H9 (cell line): ENCODE results near the gene PNPLA8. TPM values are rescaled to one million over a fixed set of nuclear protein-coding genes. Genes with fewer than 3 reads are reported as not detected.
"Not testable (repeated sequence)": the region's sequence is repeated elsewhere in the genome, so short reads cannot be mapped to it uniquely, and the experiment has no call there.

Experiments
- DNase-seq: peaks from one replicate; pipeline ENCODE4 v3.0.0-alpha.2; 2017
- H2AFZ ChIP-seq: one replicate; pipeline ENCODE4 v1.6.1; 2013; ENCODE audit warnings: mild to moderate bottlenecking, low read length, control low read depth, moderate library complexity
- H2AK5ac ChIP-seq: 2 replicates; pipeline ENCODE4 v1.6.1; 2013; ENCODE audit warnings: low read length, control low read depth, mixed read lengths; ENCODE audit not compliant: insufficient read length
- H2BK120ac ChIP-seq: one replicate; pipeline ENCODE4 v1.6.1; 2013; ENCODE audit warnings: low read depth, mild to moderate bottlenecking, low read length, control low read depth, inconsistent platforms; ENCODE audit not compliant: poor library complexity, severe bottlenecking
- H2BK12ac ChIP-seq: 2 replicates; pipeline ENCODE4 v1.6.1; 2013; ENCODE audit warnings: low read length, control low read depth, mixed read lengths, low read depth; ENCODE audit not compliant: insufficient read length
- H2BK15ac ChIP-seq: 2 replicates; pipeline ENCODE4 v1.6.1; 2013; ENCODE audit warnings: low read depth, low read length, control low read depth
- H2BK20ac ChIP-seq: one replicate; pipeline ENCODE4 v1.6.1; 2013; ENCODE audit warnings: low read depth, mild to moderate bottlenecking, low read length, control low read depth, inconsistent platforms; ENCODE audit not compliant: poor library complexity, severe bottlenecking
- H2BK5ac ChIP-seq: 2 replicates; pipeline ENCODE4 v1.6.1; 2013; ENCODE audit warnings: low read length, control low read depth, mixed read lengths; ENCODE audit not compliant: insufficient read length
- H3K14ac ChIP-seq: 2 replicates; pipeline ENCODE4 v1.6.1; 2013; ENCODE audit warnings: low read length, control low read depth; ENCODE audit not compliant: insufficient read depth
- H3K18ac ChIP-seq: 2 replicates; pipeline ENCODE4 v1.6.1; 2013; ENCODE audit warnings: low read depth, mild to moderate bottlenecking, mixed read lengths, low read length, control low read depth; ENCODE audit not compliant: insufficient read length
- H3K23ac ChIP-seq: 2 replicates; pipeline ENCODE4 v1.6.1; 2013; ENCODE audit warnings: low read length, control low read depth, mixed read lengths, low read depth; ENCODE audit not compliant: insufficient read length
- H3K23me2 ChIP-seq: 2 replicates; pipeline ENCODE4 v1.6.1; 2013; ENCODE audit warnings: low read depth, mild to moderate bottlenecking, mixed read lengths, low read length, control low read depth; ENCODE audit not compliant: insufficient read length, poor library complexity, severe bottlenecking
- H3K27ac ChIP-seq: 2 replicates; pipeline ENCODE4 v1.5.1; 2013; ENCODE audit warnings: low read length, control low read depth, mixed read lengths, low read depth; ENCODE audit not compliant: insufficient read length
- H3K27me3 ChIP-seq: 2 replicates; pipeline ENCODE4 v1.6.1; 2013; ENCODE audit warnings: low read length, control low read depth, inconsistent platforms; ENCODE audit not compliant: insufficient read depth
- H3K4ac ChIP-seq: 2 replicates; pipeline ENCODE4 v1.6.1; 2013; ENCODE audit warnings: low read depth, mild to moderate bottlenecking, control low read depth, inconsistent platforms, low read length, moderate library complexity
- H3K4me1 ChIP-seq: 2 replicates; pipeline ENCODE4 v1.6.1; 2013; ENCODE audit warnings: low read length, control low read depth, inconsistent platforms; ENCODE audit not compliant: insufficient read depth
- H3K4me2 ChIP-seq: 2 replicates; pipeline ENCODE4 v1.6.1; 2013; ENCODE audit warnings: low read length, control low read depth, mixed read lengths; ENCODE audit not compliant: insufficient read length, insufficient read depth
- H3K56ac ChIP-seq: 2 replicates; pipeline ENCODE4 v1.6.1; 2013; ENCODE audit warnings: low read depth, mild to moderate bottlenecking, mixed read lengths, low read length, control low read depth; ENCODE audit not compliant: insufficient read length
- H3K79me1 ChIP-seq: 2 replicates; pipeline ENCODE4 v1.6.1; 2013; ENCODE audit warnings: low read depth, mild to moderate bottlenecking, moderate library complexity, low read length, control low read depth, inconsistent platforms; ENCODE audit not compliant: insufficient read depth, poor library complexity, severe bottlenecking
- H3K79me2 ChIP-seq: 2 replicates; pipeline ENCODE4 v1.6.1; 2013; ENCODE audit warnings: low read length, control low read depth, inconsistent platforms; ENCODE audit not compliant: insufficient read depth
- H3K9ac ChIP-seq: 2 replicates; pipeline ENCODE4 v1.6.1; 2013; ENCODE audit warnings: low read length, control low read depth, mixed read lengths; ENCODE audit not compliant: insufficient read length; ENCODE audit errors: extremely low read depth
- H3K9me3 ChIP-seq: one replicate; pipeline ENCODE4 v1.6.1; 2013; ENCODE audit warnings: low read depth, low read length, inconsistent platforms; ENCODE audit not compliant: control insufficient read depth
- H3T11ph ChIP-seq: one replicate; pipeline ENCODE4 v1.6.1; 2013; ENCODE audit warnings: mild to moderate bottlenecking, low read length, control low read depth, inconsistent platforms
- H4K20me1 ChIP-seq: one replicate; pipeline ENCODE4 v1.6.1; 2013; ENCODE audit not compliant: control insufficient read depth, insufficient read length, insufficient read depth
- H4K5ac ChIP-seq: 2 replicates; pipeline ENCODE4 v1.6.1; 2013; ENCODE audit warnings: low read depth, mild to moderate bottlenecking, mixed read lengths, low read length, control low read depth; ENCODE audit not compliant: insufficient read length
- H4K8ac ChIP-seq: replicated peaks from 2 replicates; pipeline ENCODE4 v1.6.1; 2013; ENCODE audit warnings: low read length, control low read depth, mixed read lengths, low read depth; ENCODE audit not compliant: insufficient read length
- H4K91ac ChIP-seq: 2 replicates; pipeline ENCODE4 v1.6.1; 2013; ENCODE audit warnings: low read depth, mild to moderate bottlenecking, moderate library complexity, mixed read lengths, low read length, control low read depth; ENCODE audit not compliant: insufficient read length
- H3K27ac Mint-ChIP-seq, 3 experiments: 2 replicates in 2 of 3; 3 replicates in 1 of 3; pipeline ENCODE4 v1.8.0; 2020 to 2021; ENCODE audit warnings: mixed read lengths in 3 of 3, mild to moderate bottlenecking in 1 of 3, moderate library complexity in 1 of 3
- H3K27me3 Mint-ChIP-seq: 2 replicates; pipeline ENCODE4 v1.8.0; 2021; ENCODE audit warnings: low read depth, mild to moderate bottlenecking, moderate library complexity, mixed read lengths
- H3K36me3 Mint-ChIP-seq, 3 experiments: 2 replicates in 2 of 3; 3 replicates in 1 of 3; pipeline ENCODE4 v1.8.0; 2020 to 2021; ENCODE audit warnings: low read depth in 3 of 3, mixed read lengths in 3 of 3; ENCODE audit not compliant: insufficient read depth in 1 of 3
- H3K4me1 Mint-ChIP-seq, 2 experiments: 2 replicates each; pipeline ENCODE4 v1.8.0; 2020; ENCODE audit warnings: mixed read lengths in 2 of 2
- H3K4me3 Mint-ChIP-seq, 2 experiments: 2 replicates in 1 of 2; 3 replicates in 1 of 2; pipeline ENCODE4 v1.8.0; 2020 to 2021; ENCODE audit warnings: mild to moderate bottlenecking in 2 of 2, mixed read lengths in 2 of 2, moderate library complexity in 1 of 2
- H3K9me3 Mint-ChIP-seq, 2 experiments: 2 replicates in 1 of 2; 3 replicates in 1 of 2; pipeline ENCODE4 v1.8.0; 2020; ENCODE audit warnings: mild to moderate bottlenecking in 2 of 2, mixed read lengths in 2 of 2, moderate library complexity in 1 of 2
- WGBS: extraction: QIAGEN DNeasy Blood & Tissue Kit; methylation state at CpG from one replicate; pipeline ENCODE4 v1.1.7; 2013; ENCODE audit warnings: missing lambda C conversion rate, low lambda C conversion rate, mixed read lengths; ENCODE audit not compliant: insufficient read length; ENCODE audit errors: extremely low coverage; 5-methylcytosine and 5-hydroxymethylcytosine counted together
- total RNA-seq: library from RNA; stranded (reverse); gene quantifications from 2 replicates; pipeline ENCODE4 v1.2.1, GENCODE V29; 2021
- TF ChIP-seq, protein P1 (sequence below): fragments of 200-600 bp; sonication (generic); conservative IDR thresholded peaks from 3 replicates; pipeline ENCODE4 v1.8.0; 2021; ENCODE audit warnings: antibody characterized with exemption, mild to moderate bottlenecking

Gene PNPLA8
- total RNA-seq, 1 experiment from 2014 or later, result 11.7 TPM

DNA sequence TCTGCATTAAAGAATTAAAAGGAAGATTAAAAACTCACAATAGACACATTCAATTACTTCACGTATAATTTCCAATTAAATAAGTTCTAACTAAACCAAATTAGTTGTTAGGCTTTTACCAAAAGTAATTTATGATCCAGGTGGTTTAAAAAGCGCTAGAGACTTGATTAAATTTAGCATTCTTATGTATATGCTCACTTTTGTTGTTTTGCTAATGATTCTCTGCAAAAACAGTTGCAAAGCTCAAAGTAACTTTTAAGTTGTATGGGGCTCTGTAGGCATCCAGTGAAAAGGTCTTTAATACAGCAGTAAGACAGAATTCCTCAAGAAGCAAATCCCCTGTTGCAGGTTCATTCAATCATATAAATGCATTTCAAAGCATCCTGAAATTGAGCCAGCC is 15.5 kb upstream of the PNPLA8 start:
- Mint-ChIP-seq H3K4me1 (peaks cover 16 to 24% of the 10 kb centered on the region in 2 experiments), H3K36me3 (peaks cover 0 to 11% (median 9%) of the 10 kb centered on the region in 3 experiments; a peak in 5 of 7 replicates), H3K4me3 (peak overlapping the region in 1 of 2 experiments; percentile 18; a peak in 1 of 5 replicates), H3K9me3 (peaks cover 7% of the 10 kb centered on the region in 2 experiments; a peak in 4 of 5 replicates), H3K27ac (peak overlapping the region in 2 of 3 experiments; percentile 50 to 82; a peak in 4 of 7 replicates), H3K27me3 (no peaks in the 10 kb centered on the region)
- WGBS, result no CpG with 5 or more reads among the region's 2 CpGs
- Histone ChIP-seq H3K4ac (no peak overlapping the region), H2BK20ac (no peak overlapping the region), H3K9ac (no peak overlapping the region), H3K18ac (no peak overlapping the region), H3K23ac (no peak overlapping the region), H3K4me1 (no peaks in the 10 kb centered on the region), H2BK5ac (no peak overlapping the region), H2BK15ac (no peak overlapping the region), H3K27ac (no peak overlapping the region), H3K14ac (no peak overlapping the region), H3K23me2 (no peaks in the 10 kb centered on the region), H2BK12ac (no peak overlapping the region), H4K5ac (no peak overlapping the region), H3K79me2 (no peaks in the 10 kb centered on the region), H3T11ph (no peak overlapping the region), H3K27me3 (no peaks in the 10 kb centered on the region), H4K8ac (no peak overlapping the region), H3K56ac (no peak overlapping the region), H2AFZ (no peak overlapping the region), H4K20me1 (no peaks in the 10 kb centered on the region), H3K4me2 (no peak overlapping the region), H4K91ac (no peak overlapping the region), H2BK120ac (no peak overlapping the region), H3K9me3 (no peaks in the 10 kb centered on the region), H3K79me1 (no peaks in the 10 kb centered on the region), H2AK5ac (no peak overlapping the region)
- DNase-seq, result no peak
- TF ChIP-seq, protein P1, sequence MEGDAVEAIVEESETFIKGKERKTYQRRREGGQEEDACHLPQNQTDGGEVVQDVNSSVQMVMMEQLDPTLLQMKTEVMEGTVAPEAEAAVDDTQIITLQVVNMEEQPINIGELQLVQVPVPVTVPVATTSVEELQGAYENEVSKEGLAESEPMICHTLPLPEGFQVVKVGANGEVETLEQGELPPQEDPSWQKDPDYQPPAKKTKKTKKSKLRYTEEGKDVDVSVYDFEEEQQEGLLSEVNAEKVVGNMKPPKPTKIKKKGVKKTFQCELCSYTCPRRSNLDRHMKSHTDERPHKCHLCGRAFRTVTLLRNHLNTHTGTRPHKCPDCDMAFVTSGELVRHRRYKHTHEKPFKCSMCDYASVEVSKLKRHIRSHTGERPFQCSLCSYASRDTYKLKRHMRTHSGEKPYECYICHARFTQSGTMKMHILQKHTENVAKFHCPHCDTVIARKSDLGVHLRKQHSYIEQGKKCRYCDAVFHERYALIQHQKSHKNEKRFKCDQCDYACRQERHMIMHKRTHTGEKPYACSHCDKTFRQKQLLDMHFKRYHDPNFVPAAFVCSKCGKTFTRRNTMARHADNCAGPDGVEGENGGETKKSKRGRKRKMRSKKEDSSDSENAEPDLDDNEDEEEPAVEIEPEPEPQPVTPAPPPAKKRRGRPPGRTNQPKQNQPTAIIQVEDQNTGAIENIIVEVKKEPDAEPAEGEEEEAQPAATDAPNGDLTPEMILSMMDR, result no peak

DNA sequence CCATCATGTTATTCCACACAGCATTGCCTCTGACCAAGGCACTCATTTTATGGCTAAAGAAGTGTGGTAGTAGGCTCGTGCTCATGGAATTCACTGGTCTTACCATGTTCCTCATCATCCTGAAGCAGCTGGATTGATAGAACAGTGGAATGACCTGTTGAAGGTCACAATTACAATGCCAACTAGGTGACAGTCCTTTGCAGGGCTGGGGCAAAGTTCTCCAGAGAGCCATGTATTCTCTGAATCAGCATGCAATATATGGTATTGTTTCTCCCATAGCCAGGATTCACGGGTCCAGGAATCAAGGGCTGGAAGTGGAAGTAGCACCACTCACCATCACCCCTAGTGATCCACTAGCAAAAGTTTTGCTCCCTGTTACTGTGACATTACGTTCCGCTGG is 12.8 kb upstream of the PNPLA8 start:
- H3K36me3 Mint-ChIP-seq, result peaks cover 0 to 15% (median 9%) of the 10 kb centered on the region in 3 experiments; a peak in 5 of 7 replicates

More for the DNA sequence above, 12.8 kb upstream of the PNPLA8 start:
- not testable (repeated sequence) for H3K9ac ChIP-seq, H3K14ac ChIP-seq, H3K4ac ChIP-seq, H3K9me3 ChIP-seq, H3K79me1 ChIP-seq, H3K23me2 ChIP-seq, H2BK20ac ChIP-seq, H4K5ac ChIP-seq, H3K18ac ChIP-seq, H4K20me1 ChIP-seq, H2BK12ac ChIP-seq, H3K4me3 Mint-ChIP-seq, H2AFZ ChIP-seq, H3T11ph ChIP-seq, H2BK15ac ChIP-seq, H3K56ac ChIP-seq, H3K27ac Mint-ChIP-seq, H2BK5ac ChIP-seq, H4K91ac ChIP-seq, H4K8ac ChIP-seq, H3K27ac ChIP-seq, H2BK120ac ChIP-seq, DNase-seq, H3K9me3 Mint-ChIP-seq, H3K27me3 ChIP-seq, H3K27me3 Mint-ChIP-seq, H3K4me2 ChIP-seq, H3K23ac ChIP-seq, H3K79me2 ChIP-seq, H2AK5ac ChIP-seq, H3K4me1 ChIP-seq
- WGBS, result no CpG with 5 or more reads among the region's 4 CpGs
- H3K4me1 Mint-ChIP-seq, result peaks cover 16 to 24% of the 10 kb centered on the region in 2 experiments
